Uterus (tissue), 2 donors: Measurements from ENCODE around the gene THSD8.

ENCODE experiments used
- POLR2A ChIP-seq, 2 donors: fragments of 450-650 bp; IDR thresholded peaks; one replicate each; pipeline ENCODE4 v1.6.1; 2016; ENCODE audit warnings: antibody characterized with exemption in 2 of 2, mild to moderate bottlenecking in 1 of 2, moderate library complexity in 1 of 2
- TF ChIP-seq, protein P1 (sequence below), 4 experiments: fragments of 200-600 bp in 2 of 4; fragments of 450-650 bp in 2 of 4; sonication (generic) in 2 of 4; IDR thresholded peaks; one replicate each; pipeline ENCODE4 v1.5.1; 2016 to 2019; ENCODE audit warnings: antibody characterized with exemption in 4 of 4, mild to moderate bottlenecking in 2 of 4, moderate library complexity in 1 of 4

DNA sequence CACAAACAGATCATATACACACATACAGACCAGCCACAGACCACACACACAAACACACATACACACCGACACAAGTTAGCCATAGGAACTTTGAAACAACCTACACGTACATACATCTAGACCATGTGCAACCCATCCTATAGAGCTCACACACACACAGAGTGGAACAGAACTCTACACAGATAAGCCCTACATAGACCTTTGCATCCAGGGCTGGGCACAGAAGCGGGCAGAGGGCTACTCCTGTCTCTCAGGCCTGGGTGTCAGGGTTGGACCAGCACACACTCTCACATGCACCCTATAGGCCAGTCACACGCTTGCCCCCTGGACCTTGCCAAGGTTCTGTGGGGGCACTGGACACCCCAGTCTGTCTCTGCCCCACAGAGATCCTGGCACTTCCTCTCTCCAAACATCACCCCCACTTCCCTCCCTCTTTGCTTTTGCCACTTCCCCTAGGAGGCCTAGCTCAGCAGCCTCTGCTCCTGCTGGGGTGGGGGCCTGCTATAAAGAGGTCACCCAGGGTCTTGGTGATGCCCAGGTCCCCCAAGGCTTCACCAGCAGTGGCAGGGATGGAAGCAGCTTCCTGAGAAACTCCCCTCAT lies 16.3 kb upstream of the THSD8 start:
- TF ChIP-seq POLR2A (IDR thresholded peaks at IDR 0.05) = no peak
- TF ChIP-seq, protein P1, sequence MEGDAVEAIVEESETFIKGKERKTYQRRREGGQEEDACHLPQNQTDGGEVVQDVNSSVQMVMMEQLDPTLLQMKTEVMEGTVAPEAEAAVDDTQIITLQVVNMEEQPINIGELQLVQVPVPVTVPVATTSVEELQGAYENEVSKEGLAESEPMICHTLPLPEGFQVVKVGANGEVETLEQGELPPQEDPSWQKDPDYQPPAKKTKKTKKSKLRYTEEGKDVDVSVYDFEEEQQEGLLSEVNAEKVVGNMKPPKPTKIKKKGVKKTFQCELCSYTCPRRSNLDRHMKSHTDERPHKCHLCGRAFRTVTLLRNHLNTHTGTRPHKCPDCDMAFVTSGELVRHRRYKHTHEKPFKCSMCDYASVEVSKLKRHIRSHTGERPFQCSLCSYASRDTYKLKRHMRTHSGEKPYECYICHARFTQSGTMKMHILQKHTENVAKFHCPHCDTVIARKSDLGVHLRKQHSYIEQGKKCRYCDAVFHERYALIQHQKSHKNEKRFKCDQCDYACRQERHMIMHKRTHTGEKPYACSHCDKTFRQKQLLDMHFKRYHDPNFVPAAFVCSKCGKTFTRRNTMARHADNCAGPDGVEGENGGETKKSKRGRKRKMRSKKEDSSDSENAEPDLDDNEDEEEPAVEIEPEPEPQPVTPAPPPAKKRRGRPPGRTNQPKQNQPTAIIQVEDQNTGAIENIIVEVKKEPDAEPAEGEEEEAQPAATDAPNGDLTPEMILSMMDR (IDR thresholded peaks at IDR 0.05) = no peak
